H1 (cell line): ENCODE results near the gene CD180. TPM values are rescaled to one million over a fixed set of nuclear protein-coding genes. Genes with fewer than 3 reads are reported as not detected.

Experiments
- CTCF ChIA-PET: fragments of 300-600 bp; sonication (Branson Sonifier 250); formaldehyde crosslinking; loops from one replicate; lab custom pipeline; 2021; ENCODE audit not compliant: partially characterized antibody; lab: Charles Lee
- POLR2A ChIA-PET: fragments of 300-600 bp; sonication (Branson Sonifier 250); formaldehyde crosslinking; loops from one replicate; lab custom pipeline; 2021; ENCODE audit warnings: inconsistent platforms; ENCODE audit not compliant: partially characterized antibody; lab: Charles Lee
- DNase-seq, 2 experiments: peaks; one replicate each; pipeline versions ENCODE4 v3.0.0 to v3.0.0-alpha.2; 2010 to 2022; ENCODE audit warnings: low spot score in 2 of 2, low read depth in 1 of 2, mixed read lengths in 1 of 2
- FAIRE-seq: peaks from 2 replicates; lab custom pipeline; 2011; peaks lifted over from hg19 to GRCh38; lab: Jason Lieb, UNC
- H2AFZ ChIP-seq: 2 replicates; pipeline ENCODE4 v1.8.1; 2012; ENCODE audit warnings: low read length, inconsistent platforms
- H2AK5ac ChIP-seq: 2 replicates; pipeline ENCODE4 v1.6.1; 2013; ENCODE audit warnings: low read depth, low read length
- H2BK120ac ChIP-seq: replicated peaks from 2 replicates; pipeline ENCODE3; 2013; ENCODE audit warnings: low read depth, low read length, inconsistent platforms
- H2BK12ac ChIP-seq: 2 replicates; pipeline ENCODE4 v1.6.1; 2013; ENCODE audit warnings: low read depth, low read length
- H2BK15ac ChIP-seq: 2 replicates; pipeline ENCODE4 v1.6.1; 2013; ENCODE audit warnings: low read length
- H2BK20ac ChIP-seq: 2 replicates; pipeline ENCODE4 v1.6.1; 2013; ENCODE audit warnings: low read length
- H2BK5ac ChIP-seq: 2 replicates; pipeline ENCODE4 v1.6.1; 2013; ENCODE audit warnings: low read depth, low read length
- H3K14ac ChIP-seq: 2 replicates; pipeline ENCODE4 v1.6.1; 2013; ENCODE audit warnings: inconsistent platforms; ENCODE audit not compliant: insufficient read length
- H3K18ac ChIP-seq: 2 replicates; pipeline ENCODE4 v1.6.1; 2013; ENCODE audit warnings: low read length; ENCODE audit errors: extremely low read depth
- H3K23ac ChIP-seq: 2 replicates; pipeline ENCODE4 v1.6.1; 2013; ENCODE audit warnings: inconsistent platforms; ENCODE audit not compliant: insufficient read length
- H3K23me2 ChIP-seq: 2 replicates; pipeline ENCODE4 v1.6.1; 2013; ENCODE audit warnings: low read depth, low read length
- H3K27ac ChIP-seq: 2 replicates; pipeline ENCODE4 v1.6.1; 2011; ENCODE audit warnings: low read depth, low read length, inconsistent platforms
- H3K27me3 ChIP-seq, 4 experiments: replicated peaks in 1 of 4; 1 replicate in 1 of 4; 2 replicates in 3 of 4; pipeline versions ENCODE4 v1.6.1 to v1.8.1; 2011 to 2013; ENCODE audit warnings: low read length in 3 of 4, mild to moderate bottlenecking in 3 of 4, inconsistent platforms in 2 of 4, mixed read lengths in 2 of 4, moderate library complexity in 1 of 4; ENCODE audit not compliant: control insufficient read depth in 3 of 4, insufficient read depth in 3 of 4; ENCODE audit errors: extremely low read depth in 1 of 4
- H3K36me3 ChIP-seq, 4 experiments: 2 replicates each; pipeline versions ENCODE4 v1.6.1 to v1.8.1; 2011 to 2013; ENCODE audit warnings: mild to moderate bottlenecking in 4 of 4, low read length in 3 of 4, moderate library complexity in 2 of 4, control low read depth in 1 of 4, inconsistent platforms in 1 of 4; ENCODE audit not compliant: insufficient read depth in 4 of 4, control insufficient read depth in 2 of 4
- H3K4ac ChIP-seq: replicated peaks from 2 replicates; pipeline ENCODE3; 2013; ENCODE audit warnings: low read length, low read depth, mixed read lengths, inconsistent platforms; ENCODE audit not compliant: insufficient read length
- H3K4me1 ChIP-seq, 4 experiments: replicated peaks in 1 of 4; 1 replicate in 1 of 4; 2 replicates in 3 of 4; pipeline versions ENCODE4 v1.6.1 to v1.8.1; 2011 to 2013; ENCODE audit warnings: low read length in 3 of 4, inconsistent platforms in 2 of 4, mixed read lengths in 1 of 4; ENCODE audit not compliant: insufficient read depth in 4 of 4, control insufficient read depth in 3 of 4
- H3K4me2 ChIP-seq, 2 experiments: 2 replicates each; pipeline versions ENCODE4 v1.6.1 to v1.8.1; 2011 to 2013; ENCODE audit warnings: low read depth in 2 of 2, low read length in 2 of 2, control low read depth in 1 of 2, inconsistent platforms in 1 of 2, mild to moderate bottlenecking in 1 of 2; ENCODE audit not compliant: insufficient read depth in 1 of 2
- H3K4me3 ChIP-seq, 4 experiments: fragments of 200-600, 300-600 bp in 1 of 4; sonication (generic), shearing (Covaris generic), sonication (Bioruptor Twin) in 1 of 4; 2 replicates each; pipeline versions ENCODE4 v1.5.1 to v1.8.1; 2011 to 2016; ENCODE audit warnings: low read length in 4 of 4, low read depth in 3 of 4, control low read depth in 2 of 4, inconsistent platforms in 2 of 4, mild to moderate bottlenecking in 2 of 4, mixed read lengths in 1 of 4, moderate library complexity in 1 of 4; ENCODE audit not compliant: insufficient read depth in 2 of 4; ENCODE audit errors: extremely low read depth in 1 of 4
- H3K56ac ChIP-seq: replicated peaks from 2 replicates; pipeline ENCODE3; 2013; ENCODE audit warnings: low read depth, mild to moderate bottlenecking, mixed read lengths, low read length, inconsistent platforms; ENCODE audit not compliant: insufficient read length
- H3K79me1 ChIP-seq: 2 replicates; pipeline ENCODE4 v1.6.1; 2013; ENCODE audit warnings: low read depth, low read length, control low read depth
- H3K79me2 ChIP-seq, 2 experiments: 2 replicates each; pipeline versions ENCODE4 v1.6.1 to v1.8.1; 2012 to 2013; ENCODE audit warnings: low read length in 2 of 2, mild to moderate bottlenecking in 2 of 2, inconsistent platforms in 1 of 2; ENCODE audit not compliant: insufficient read depth in 2 of 2, control insufficient read depth in 1 of 2
- H3K9ac ChIP-seq, 4 experiments: replicated peaks in 1 of 4; 1 replicate in 1 of 4; 2 replicates in 3 of 4; pipeline versions ENCODE4 v1.6.1 to v1.8.1; 2011 to 2013; ENCODE audit warnings: low read depth in 3 of 4, low read length in 3 of 4, control low read depth in 2 of 4, mild to moderate bottlenecking in 2 of 4, moderate library complexity in 2 of 4, inconsistent platforms in 1 of 4; ENCODE audit errors: extremely low read depth in 1 of 4
- H3K9me3 ChIP-seq, 2 experiments: 2 replicates each; pipeline versions ENCODE4 v1.6.1 to v1.8.1; 2012 to 2013; ENCODE audit warnings: mild to moderate bottlenecking in 2 of 2, moderate library complexity in 2 of 2, control low read depth in 1 of 2, inconsistent platforms in 1 of 2, low read depth in 1 of 2, low read length in 1 of 2, mixed read lengths in 1 of 2; ENCODE audit not compliant: insufficient read depth in 2 of 2
- H4K20me1 ChIP-seq, 2 experiments: replicated peaks in 1 of 2; 2 replicates each; pipeline versions ENCODE3 to v1.8.1; 2011 to 2013; ENCODE audit warnings: inconsistent platforms in 2 of 2, low read length in 2 of 2, mild to moderate bottlenecking in 1 of 2; ENCODE audit not compliant: insufficient read depth in 2 of 2, control insufficient read depth in 1 of 2
- H4K5ac ChIP-seq: 2 replicates; pipeline ENCODE4 v1.6.1; 2013; ENCODE audit warnings: low read length, low read depth, mixed read lengths, inconsistent platforms; ENCODE audit not compliant: insufficient read length
- H4K8ac ChIP-seq: 2 replicates; pipeline ENCODE4 v1.8.0; 2013; ENCODE audit warnings: mild to moderate bottlenecking, moderate library complexity, low read length, inconsistent platforms; ENCODE audit not compliant: insufficient read depth; ENCODE audit errors: extremely low read depth
- H4K91ac ChIP-seq: replicated peaks from 2 replicates; pipeline ENCODE3; 2013; ENCODE audit warnings: low read length, mixed read lengths, inconsistent platforms; ENCODE audit not compliant: insufficient read length
- ASH2L ChIP-seq: fragments of 200-600, 300-600 bp; sonication (generic); IDR thresholded peaks from one replicate; pipeline ENCODE4 v1.7.1; 2017; ENCODE audit warnings: low read length
- CREB1 ChIP-seq: IDR thresholded peaks from 2 replicates; pipeline ENCODE4 v1.6.1; 2012; ENCODE audit warnings: inconsistent platforms
- EGR1 ChIP-seq: IDR thresholded peaks from 2 replicates; pipeline ENCODE4 v1.6.1; 2011; ENCODE audit warnings: low read depth, low read length, borderline replicate concordance
- NRF1 ChIP-seq: IDR thresholded peaks from 2 replicates; pipeline ENCODE4 v1.6.1; 2011; ENCODE audit warnings: mild to moderate bottlenecking, low read depth, low read length, improper control_type of control experiment
- WGBS, 2 experiments: shearing (Covaris generic) in 1 of 2; methylation state at CpG; one replicate each; pipeline versions ENCODE4 v1.1.6 to v1.1.7; 2013 to 2015; ENCODE audit warnings: low lambda C conversion rate in 2 of 2, mixed read lengths in 2 of 2, inconsistent platforms in 1 of 2, low coverage in 1 of 2, missing lambda C conversion rate in 1 of 2; ENCODE audit not compliant: insufficient replicate concordance in 2 of 2, insufficient coverage in 1 of 2, insufficient read length in 1 of 2; ENCODE audit errors: extremely low coverage in 1 of 2, missing lambda C conversion rate in 1 of 2; 5-methylcytosine and 5-hydroxymethylcytosine counted together
- polyA plus RNA-seq, 7 experiments: library from polyadenylated mRNA; depleted of rRNA in 3 of 7; stranded (reverse) in 5 of 7; unstranded in 2 of 7; fragments of >200 nt in 5 of 7; fragments of 200-250 nt in 2 of 7; gene quantifications; 1 replicate in 5 of 7; 2 replicates in 1 of 7; 4 replicates in 1 of 7; pipeline versions ENCODE4 v1.2.1 to v1.2.3, GENCODE V29; 2011 to 2013; ENCODE audit warnings: missing spikeins in 2 of 7, mixed read lengths in 2 of 7
- total RNA-seq: library from RNA; stranded (reverse); fragmentation: NEBNext Ultra II Directional; extraction: Animal tissue kit (Norgen Biotek cat#: 25700); gene quantifications from 2 replicates; pipeline ENCODE4 v1.2.1, GENCODE V29; 2021

CD180 gene
- total and polyA plus RNA-seq, 2 of the 8 experiments (the other 6 are each of a cell fraction or from before 2014, with no cell fraction given), result not detected

DNA sequence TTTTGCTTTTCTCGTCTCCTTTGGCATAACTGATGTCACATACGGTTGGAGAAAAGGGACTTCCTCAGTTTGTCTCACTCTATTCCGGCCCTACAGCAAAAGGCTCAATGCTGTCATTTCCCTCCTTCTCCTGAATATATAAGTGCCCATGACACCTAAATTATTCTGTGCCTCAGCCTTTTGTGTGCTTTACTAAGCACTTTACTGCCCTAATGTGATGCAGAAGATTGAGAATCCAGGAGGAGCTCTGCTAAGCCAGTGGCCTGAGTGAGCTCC is 7.6 kb downstream of the CD180 start:
- Histone ChIP-seq H4K5ac (no peak overlapping the region), H3K36me3 (no peaks in the 10 kb centered on the region), H2AFZ (no peak overlapping the region), H3K14ac (no peak overlapping the region), H4K20me1 (no peaks in the 10 kb centered on the region), H3K4me3 (no peak overlapping the region), H2BK15ac (no peak overlapping the region), H3K4ac (no peak overlapping the region), H3K23ac (no peak overlapping the region), H3K9ac (no peak overlapping the region), H3K4me2 (no peak overlapping the region), H3K9me3 (peaks cover 0 to 7% of the 10 kb centered on the region in 2 experiments; a peak in 1 of 4 replicates), H2BK20ac (no peak overlapping the region), H3K23me2 (no peaks in the 10 kb centered on the region; the same call in 1 of the 2 replicates), H2BK120ac (no peak overlapping the region), H3K56ac (no peak overlapping the region), H3K27me3 (no peaks in the 10 kb centered on the region), H2BK12ac (no peak overlapping the region), H4K8ac (no peak overlapping the region), H2BK5ac (no peak overlapping the region), H4K91ac (no peak overlapping the region), H3K4me1 (peaks cover 0 to 11% (median 3%) of the 10 kb centered on the region in 4 experiments; a peak in 3 of 7 replicates), H3K79me1 (no peaks in the 10 kb centered on the region), H3K27ac (no peak overlapping the region), H3K79me2 (no peaks in the 10 kb centered on the region), H3K18ac (no peak overlapping the region), H2AK5ac (no peak overlapping the region)
- ChIA-PET CTCF (interaction anchor here (1.3 to 2.0 kb wide), 3 partner anchors 22 to 30 kb away, joined by 3 to 4 read pairs (median 4); no protein-coding TSS in a partner anchor), POLR2A (no interaction called here)
- 94% methylated on average over 3 of the region's 3 CpGs; no CpG with 5 or more reads in 1 of the 2 experiments for WGBS, 2 experiments
- FAIRE-seq, result no peak
- DNase-seq, result no peak
- TF ChIP-seq ASH2L, result no peak
- no peak for TF ChIP-seq CREB1
- no peak for TF ChIP-seq NRF1
- no peak for TF ChIP-seq EGR1
